Trophoblast cell (in vitro differentiated cells and primary cell): ENCODE results near the gene DHRS3.
"Not testable (repeated sequence)": the region's sequence is repeated elsewhere in the genome, so short reads cannot be mapped to it uniquely, and the experiment has no call there.

Source experiments
- DNase-seq, 2 donors: peaks; one replicate each; pipeline ENCODE4 v3.0.0-alpha.2; 2016
- H2AFZ ChIP-seq: 2 replicates; pipeline ENCODE4 v1.6.1; 2013; ENCODE audit warnings: low read length, moderate library complexity, mild to moderate bottlenecking; ENCODE audit not compliant: insufficient read depth, poor library complexity
- H2AK5ac ChIP-seq: 2 replicates; pipeline ENCODE4 v1.6.1; 2013; ENCODE audit warnings: mild to moderate bottlenecking, low read length
- H2BK120ac ChIP-seq: 2 replicates; pipeline ENCODE4 v1.6.1; 2013; ENCODE audit warnings: low read length, mild to moderate bottlenecking, moderate library complexity; ENCODE audit not compliant: insufficient read depth, poor library complexity
- H2BK12ac ChIP-seq: 2 replicates; pipeline ENCODE4 v1.6.1; 2013; ENCODE audit warnings: mild to moderate bottlenecking, low read length, moderate library complexity
- H2BK5ac ChIP-seq: 2 replicates; pipeline ENCODE4 v1.6.1; 2013; ENCODE audit warnings: low read length, low read depth, moderate library complexity, mild to moderate bottlenecking; ENCODE audit not compliant: poor library complexity
- H3K14ac ChIP-seq: 2 replicates; pipeline ENCODE4 v1.6.1; 2013; ENCODE audit warnings: mild to moderate bottlenecking, low read length
- H3K18ac ChIP-seq: 2 replicates; pipeline ENCODE4 v1.6.1; 2013; ENCODE audit warnings: mild to moderate bottlenecking, low read length
- H3K23ac ChIP-seq: 2 replicates; pipeline ENCODE4 v1.6.1; 2013; ENCODE audit warnings: low read length
- H3K27ac ChIP-seq: 2 replicates; pipeline ENCODE4 v1.5.1; 2013; ENCODE audit warnings: low read depth, mild to moderate bottlenecking, inconsistent platforms, low read length, moderate library complexity
- H3K27me3 ChIP-seq: 2 replicates; pipeline ENCODE4 v1.6.1; 2013; ENCODE audit warnings: inconsistent platforms, mild to moderate bottlenecking, low read length, moderate library complexity; ENCODE audit not compliant: insufficient read depth
- H3K36me3 ChIP-seq, 2 experiments: 1 replicate in 1 of 2; 2 replicates in 1 of 2; pipeline ENCODE4 v1.6.1; 2013; ENCODE audit warnings: low read length in 2 of 2, mild to moderate bottlenecking in 2 of 2, moderate library complexity in 1 of 2; ENCODE audit not compliant: insufficient read depth in 2 of 2, control insufficient read depth in 1 of 2
- H3K4ac ChIP-seq: 2 replicates; pipeline ENCODE4 v1.6.1; 2013; ENCODE audit warnings: low read depth, mild to moderate bottlenecking, low read length, moderate library complexity
- H3K4me1 ChIP-seq, 2 experiments: 1 replicate in 1 of 2; 2 replicates in 1 of 2; pipeline ENCODE4 v1.6.1; 2013; ENCODE audit warnings: low read length in 2 of 2, mild to moderate bottlenecking in 2 of 2, moderate library complexity in 1 of 2; ENCODE audit not compliant: insufficient read depth in 2 of 2, control insufficient read depth in 1 of 2
- H3K4me2 ChIP-seq: 2 replicates; pipeline ENCODE4 v1.6.1; 2013; ENCODE audit warnings: inconsistent platforms, mild to moderate bottlenecking, low read length, moderate library complexity
- H3K4me3 ChIP-seq: 2 replicates; pipeline ENCODE4 v1.5.1; 2013; ENCODE audit warnings: mild to moderate bottlenecking, low read depth, low read length, inconsistent platforms
- H3K79me1 ChIP-seq: one replicate; pipeline ENCODE4 v1.6.1; 2013; ENCODE audit warnings: low read length
- H3K79me2 ChIP-seq: 2 replicates; pipeline ENCODE4 v1.6.1; 2013; ENCODE audit warnings: low read length, mild to moderate bottlenecking; ENCODE audit not compliant: control insufficient read depth, insufficient read depth, poor library complexity
- H3K9ac ChIP-seq: 2 replicates; pipeline ENCODE4 v1.6.1; 2013; ENCODE audit warnings: mild to moderate bottlenecking, low read length
- H3K9me3 ChIP-seq: 2 replicates; pipeline ENCODE4 v1.6.1; 2013; ENCODE audit warnings: low read depth, mild to moderate bottlenecking, control low read depth, inconsistent platforms, low read length; ENCODE audit not compliant: insufficient read depth
- H4K12ac ChIP-seq: 2 replicates; pipeline ENCODE4 v1.6.1; 2013; ENCODE audit warnings: low read depth, mild to moderate bottlenecking, low read length, moderate library complexity
- H4K8ac ChIP-seq: 2 replicates; pipeline ENCODE4 v1.6.1; 2013; ENCODE audit warnings: low read depth, mild to moderate bottlenecking, low read length, moderate library complexity
- H4K91ac ChIP-seq: one replicate; pipeline ENCODE4 v1.6.1; 2013; ENCODE audit warnings: low read depth, mild to moderate bottlenecking, low read length, moderate library complexity
- WGBS: extraction: QIAGEN DNeasy Blood & Tissue Kit; methylation state at CpG from one replicate; pipeline ENCODE4 v1.1.7; 2013; ENCODE audit warnings: missing lambda C conversion rate; ENCODE audit not compliant: insufficient read length, insufficient coverage; ENCODE audit errors: extremely low coverage; 5-methylcytosine and 5-hydroxymethylcytosine counted together

Gene DHRS3

GRCh38 chr1:12540580-12541273 is 77.3 kb downstream of the DHRS3 start:
- peak overlapping the region; percentile 64 for H4K8ac ChIP-seq
- H2BK5ac ChIP-seq = no peak overlapping the region
- H2AK5ac ChIP-seq = peak overlapping the region; percentile 32
- H3K4ac ChIP-seq = peak overlapping the region; percentile 16
- H3K18ac ChIP-seq = peak overlapping the region; percentile 49
- H2BK120ac ChIP-seq = peak overlapping the region; percentile 30
- H3K27ac ChIP-seq = peak overlapping the region; percentile 26
- peaks cover 3 to 10% of the 10 kb centered on the region in 2 experiments for H3K4me1 ChIP-seq
- WGBS = no CpG with 5 or more reads among the region's 17 CpGs
- H3K27me3 ChIP-seq = no peaks in the 10 kb centered on the region
- H3K9ac ChIP-seq = no peak overlapping the region
- no peaks in the 10 kb centered on the region for H3K79me2 ChIP-seq
- no peaks in the 10 kb centered on the region for H3K79me1 ChIP-seq
- DNase-seq = no peak
- H3K23ac ChIP-seq = no peak overlapping the region
- peak overlapping the region; percentile 58 for H4K91ac ChIP-seq
- H4K12ac ChIP-seq = peak overlapping the region; percentile 16
- peak overlapping the region; percentile 12 for H2AFZ ChIP-seq
- H3K36me3 ChIP-seq = no peaks in the 10 kb centered on the region
- H3K4me2 ChIP-seq = peak overlapping the region; percentile 53
- no peak overlapping the region for H3K4me3 ChIP-seq
- H3K9me3 ChIP-seq = no peaks in the 10 kb centered on the region
- H3K14ac ChIP-seq = peak overlapping the region; percentile 40
- peak overlapping the region; percentile 58 for H2BK12ac ChIP-seq

DNA sequence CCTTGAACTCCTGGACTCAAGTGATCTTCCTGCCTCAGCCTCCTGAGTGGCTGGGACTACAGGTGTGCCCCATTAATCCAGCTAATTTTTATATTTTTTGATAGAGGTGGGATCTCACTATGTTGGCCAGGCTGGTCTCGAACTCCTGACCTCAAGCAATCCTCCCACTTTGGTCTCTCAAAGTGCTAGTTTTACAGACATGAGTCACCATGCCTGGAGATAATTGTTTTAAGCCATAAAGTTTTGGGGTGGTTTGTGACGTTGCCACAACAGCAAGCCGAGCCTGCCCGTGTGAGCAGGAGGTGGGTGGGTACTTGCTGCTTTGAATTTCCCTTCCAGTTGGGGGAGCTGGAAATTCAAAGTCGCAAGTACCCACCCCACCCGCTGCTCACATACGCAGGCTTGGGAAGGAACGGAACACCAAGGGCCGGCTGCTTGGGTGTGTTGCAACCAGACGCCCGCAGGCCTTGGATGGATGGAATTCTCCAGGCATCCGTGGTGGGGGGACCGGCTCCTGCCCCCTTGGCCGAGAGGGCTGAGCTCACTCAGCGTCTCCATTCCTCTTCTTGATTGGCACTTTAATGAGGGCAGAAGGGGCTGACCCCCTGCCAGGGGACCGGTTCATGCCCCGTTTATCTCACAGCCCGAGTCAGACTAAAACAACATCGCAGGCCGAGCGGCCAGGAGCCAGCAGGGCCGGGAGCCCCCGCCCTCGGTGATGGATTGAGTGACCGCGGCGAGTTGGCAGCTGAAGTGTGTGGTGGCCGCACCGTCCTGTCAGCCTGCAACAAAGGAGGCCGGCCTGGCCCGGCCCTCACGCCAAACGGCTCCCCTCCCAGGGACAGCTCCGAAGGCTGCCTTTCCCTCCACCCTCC is 78.1 kb downstream of the DHRS3 start:
- Histone ChIP-seq H2BK5ac (peak overlapping the region; percentile 29), H3K9me3 (no peaks in the 10 kb centered on the region), H2BK120ac (peak overlapping the region; percentile 30), H3K9ac (no peak overlapping the region), H4K12ac (no peak overlapping the region), H3K79me1 (no peaks in the 10 kb centered on the region), H3K18ac (peak overlapping the region; percentile 49), H3K27ac (peak overlapping the region; percentile 26), H3K4me1 (peaks cover 3 to 10% of the 10 kb centered on the region in 2 experiments), H3K79me2 (no peaks in the 10 kb centered on the region), H2BK12ac (peak overlapping the region; percentile 58), H2AFZ (peak overlapping the region; percentile 12), H3K36me3 (no peaks in the 10 kb centered on the region), H3K4ac (no peak overlapping the region), H2AK5ac (peak overlapping the region; percentile 32), H3K27me3 (no peaks in the 10 kb centered on the region), H3K14ac (peak overlapping the region; percentile 40), H3K23ac (no peak overlapping the region), H4K8ac (peak overlapping the region; percentile 64), H4K91ac (peak overlapping the region; percentile 58), H3K4me3 (no peak overlapping the region), H3K4me2 (peak overlapping the region; percentile 53)
- DNase-seq = peak; percentile 93
- no CpG with 5 or more reads among the region's 34 CpGs for WGBS

DNA sequence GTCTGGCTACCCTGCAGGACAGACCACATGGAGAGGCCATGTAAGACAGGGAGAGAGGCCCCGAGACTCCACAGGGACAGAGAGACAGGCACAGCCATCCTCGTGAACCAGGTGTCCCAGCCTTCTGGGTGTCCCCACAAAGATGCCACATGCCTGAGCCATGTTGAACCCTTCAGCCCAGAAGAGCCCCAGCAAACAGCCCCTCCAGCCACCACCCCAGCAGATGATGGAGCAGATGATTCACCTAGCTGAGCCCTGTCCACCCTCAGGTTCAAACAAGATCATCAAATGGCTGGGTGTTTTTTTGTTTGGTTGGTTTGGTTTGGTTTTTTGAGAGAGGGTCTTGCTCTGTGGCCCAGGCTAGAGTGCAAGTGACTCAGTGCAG is 78.7 kb downstream of the DHRS3 start:
- H2AFZ ChIP-seq = no peak overlapping the region
- no peak overlapping the region for H4K12ac ChIP-seq
- no peak overlapping the region for H3K4ac ChIP-seq
- no peak overlapping the region for H3K14ac ChIP-seq
- peak overlapping the region; percentile 20 for H4K91ac ChIP-seq
- no peak overlapping the region for H3K4me3 ChIP-seq
- no peak overlapping the region for H2BK120ac ChIP-seq
- no peaks in the 10 kb centered on the region for H3K36me3 ChIP-seq
- H3K4me1 ChIP-seq = peaks cover 3 to 10% of the 10 kb centered on the region in 2 experiments
- H3K79me1 ChIP-seq = no peaks in the 10 kb centered on the region
- no CpG with 5 or more reads among the region's 2 CpGs for WGBS
- no peak overlapping the region for H3K27ac ChIP-seq
- H3K79me2 ChIP-seq = no peaks in the 10 kb centered on the region
- no peak for DNase-seq
- H3K9me3 ChIP-seq = no peaks in the 10 kb centered on the region
- H2AK5ac ChIP-seq = no peak overlapping the region
- no peak overlapping the region for H3K4me2 ChIP-seq
- H4K8ac ChIP-seq = no peak overlapping the region
- H3K18ac ChIP-seq = no peak overlapping the region
- no peak overlapping the region for H3K23ac ChIP-seq
- H2BK12ac ChIP-seq = peak overlapping the region; percentile 15
- no peaks in the 10 kb centered on the region for H3K27me3 ChIP-seq
- no peak overlapping the region for H2BK5ac ChIP-seq
- no peak overlapping the region for H3K9ac ChIP-seq

DNA sequence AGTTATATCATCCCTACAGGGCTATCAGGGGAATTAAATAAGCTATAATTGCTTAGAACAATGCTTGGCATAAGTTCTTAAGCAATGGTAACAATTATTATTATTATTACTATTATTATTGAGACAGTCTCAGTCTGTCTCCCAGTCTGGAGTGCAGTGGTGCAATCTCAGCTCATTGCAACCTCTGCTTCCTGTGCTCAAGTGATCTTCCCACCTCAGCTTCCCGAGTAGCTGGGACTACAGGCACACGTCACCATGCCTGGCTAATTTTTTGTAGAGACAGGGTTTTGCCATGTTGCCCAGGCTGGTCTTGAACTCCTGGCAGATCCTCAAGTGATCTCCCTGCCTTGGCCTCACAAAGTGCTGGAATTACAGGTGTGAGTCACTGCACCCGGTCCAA is 79.5 kb downstream of the DHRS3 start:
- not testable (repeated sequence) for H4K8ac ChIP-seq, H3K4ac ChIP-seq, H3K27ac ChIP-seq, H2BK12ac ChIP-seq, H3K18ac ChIP-seq, H3K36me3 ChIP-seq, H3K4me2 ChIP-seq, H3K9me3 ChIP-seq, H3K79me2 ChIP-seq, H2AK5ac ChIP-seq, H4K12ac ChIP-seq, H2AFZ ChIP-seq, H3K23ac ChIP-seq, H4K91ac ChIP-seq, H3K4me3 ChIP-seq, H3K14ac ChIP-seq, H3K79me1 ChIP-seq, H2BK120ac ChIP-seq, H3K9ac ChIP-seq, H2BK5ac ChIP-seq, H3K27me3 ChIP-seq, DNase-seq
- WGBS = no CpG with 5 or more reads among the region's 3 CpGs
- peaks cover 3 to 10% of the 10 kb centered on the region in 2 experiments for H3K4me1 ChIP-seq
